Epidermal melanocyte (primary cell): ENCODE results near the gene RELT.
"Not testable (repeated sequence)": the region's sequence is repeated elsewhere in the genome, so short reads cannot be mapped to it uniquely, and the experiment has no call there.

Source experiments
- DNase-seq: peaks from one replicate; pipeline ENCODE4 v3.0.0; 2011; ENCODE audit warnings: low spot score; ENCODE audit not compliant: insufficient read length

RELT gene

DNA sequence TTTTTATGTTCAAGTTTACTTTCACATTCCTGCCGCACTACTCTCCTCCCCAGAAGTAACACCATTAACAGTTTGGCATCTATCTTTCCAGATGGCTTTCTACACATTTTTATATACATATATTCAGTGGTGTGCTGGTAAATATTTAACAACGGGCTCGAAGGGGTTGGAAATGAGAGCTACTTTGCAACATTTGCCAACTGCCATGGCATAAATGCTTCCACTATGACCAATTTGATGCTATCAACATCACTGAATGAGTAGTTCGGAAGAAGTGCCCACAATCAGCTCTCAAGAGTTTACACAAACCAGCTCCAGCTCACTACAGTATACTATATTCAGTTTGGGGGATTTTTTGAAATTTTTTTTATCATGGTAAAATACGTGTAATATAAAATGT lies 55.2 kb downstream of the RELT start:
- no peak for DNase-seq

GRCh38 chr11:73436859-73437258 lies 60.7 kb downstream of the RELT start:
- DNase-seq = not testable (repeated sequence)

DNA sequence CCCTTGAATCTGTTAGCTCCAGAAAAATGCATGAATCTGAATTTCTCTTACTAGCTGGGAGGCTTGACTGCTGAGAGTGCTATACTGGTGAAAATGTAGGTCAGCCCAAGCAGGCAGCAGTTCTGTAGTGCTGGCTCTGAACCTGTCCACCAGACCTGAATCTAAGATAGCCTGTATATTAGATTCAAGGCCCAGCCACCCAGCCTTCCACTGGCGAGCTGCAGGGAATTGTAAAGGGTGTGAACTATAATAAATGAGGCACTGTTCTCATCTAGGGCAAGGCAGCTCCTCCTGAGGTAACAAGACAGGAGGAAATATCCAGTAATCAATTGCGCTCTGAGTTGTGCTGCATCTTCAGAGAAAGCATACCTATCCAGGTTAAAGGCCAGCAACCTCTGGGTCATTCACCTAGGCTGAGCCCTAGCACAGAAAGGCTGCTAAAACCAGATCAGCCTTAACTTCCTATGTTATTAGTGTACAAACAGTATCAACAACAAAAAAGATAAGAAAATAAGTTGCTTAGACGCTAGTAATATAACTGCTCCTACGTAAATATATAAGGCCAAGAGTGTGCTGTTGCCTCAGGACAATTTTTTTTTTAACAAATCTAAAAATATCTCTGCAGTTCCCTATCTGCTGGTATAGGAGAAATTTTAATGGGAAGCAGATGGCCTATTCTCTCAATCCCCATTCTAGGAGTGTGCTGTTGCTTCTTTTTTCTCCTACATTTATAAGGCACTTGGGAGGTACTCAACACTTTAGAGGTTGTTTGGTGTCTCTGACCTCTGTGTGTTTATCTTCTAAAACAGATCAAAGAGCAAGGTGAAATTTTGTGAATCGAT lies 63.0 kb downstream of the RELT start:
- no peak for DNase-seq

DNA sequence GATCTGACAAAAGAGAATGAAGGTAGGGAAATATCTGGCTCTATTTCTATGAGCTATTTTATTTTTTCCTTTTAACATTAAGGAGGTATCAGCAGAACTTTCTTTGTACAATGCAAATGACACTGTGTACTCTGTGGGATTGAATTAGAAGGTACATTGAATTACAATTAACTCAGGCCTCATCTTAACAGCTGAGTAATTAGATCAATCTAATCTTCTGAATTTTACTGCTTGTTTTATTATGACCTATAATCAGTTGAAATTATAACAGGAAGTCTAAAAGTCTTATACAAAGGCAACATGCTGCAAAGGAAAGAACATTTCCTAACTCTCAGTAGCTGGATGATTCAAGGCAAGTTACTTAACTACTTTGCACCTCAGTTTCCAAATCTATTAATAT lies 69.8 kb downstream of the RELT start:
- DNase-seq = no peak

DNA sequence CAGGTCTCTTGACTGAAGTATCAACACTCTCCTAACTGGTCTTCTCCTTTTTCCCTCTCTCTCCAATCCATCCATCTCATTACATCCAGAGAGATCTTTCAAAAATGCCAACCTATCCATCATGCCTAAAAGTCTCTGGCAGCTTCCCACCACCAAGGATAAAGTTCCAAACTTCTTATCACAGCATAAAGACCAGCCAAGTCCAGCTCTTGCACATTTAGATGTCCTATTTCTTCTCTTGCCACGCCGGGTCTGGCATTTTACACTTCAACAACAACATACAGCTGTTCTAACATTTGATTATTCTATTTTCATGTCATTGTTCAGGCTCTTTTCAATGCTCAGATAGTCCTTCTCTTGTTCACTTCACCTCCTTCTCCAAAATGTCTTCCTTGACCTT lies 70.6 kb downstream of the RELT start:
- DNase-seq = no peak
